Neural cell (in vitro differentiated cells): ENCODE data around the gene TET1.

Experiments used
- CTCF ChIP-seq: fragments of 450-650 bp; IDR thresholded peaks from 2 replicates; pipeline ENCODE4 v1.5.1; 2014; ENCODE audit warnings: antibody characterized with exemption, mild to moderate bottlenecking, moderate library complexity; ENCODE audit not compliant: poor library complexity, severe bottlenecking
- POLR2AphosphoS5 ChIP-seq: IDR thresholded peaks from 2 replicates; pipeline ENCODE4 v1.6.1; 2012
- RAD21 ChIP-seq: fragments of 450-650 bp; conservative IDR thresholded peaks from 2 replicates; pipeline ENCODE4 v1.6.1; 2014; ENCODE audit warnings: antibody characterized with exemption, mild to moderate bottlenecking, moderate library complexity
- REST ChIP-seq: IDR thresholded peaks from 2 replicates; pipeline ENCODE4 v1.6.1; 2012; ENCODE audit warnings: borderline replicate concordance

- TF ChIP-seq CTCF (no peak), POLR2AphosphoS5 (no peak), RAD21 (no peak), REST (no peak)
Observed at GRCh38 chr10:68606918-68607317, 46.8 kb downstream of the TET1 start.
